Measurements from ENCODE around the gene IPO4.
"Not testable (repeated sequence)": the region's sequence is repeated elsewhere in the genome, so short reads cannot be mapped to it uniquely, and the experiment has no call there.

IPO4 gene

DNA sequence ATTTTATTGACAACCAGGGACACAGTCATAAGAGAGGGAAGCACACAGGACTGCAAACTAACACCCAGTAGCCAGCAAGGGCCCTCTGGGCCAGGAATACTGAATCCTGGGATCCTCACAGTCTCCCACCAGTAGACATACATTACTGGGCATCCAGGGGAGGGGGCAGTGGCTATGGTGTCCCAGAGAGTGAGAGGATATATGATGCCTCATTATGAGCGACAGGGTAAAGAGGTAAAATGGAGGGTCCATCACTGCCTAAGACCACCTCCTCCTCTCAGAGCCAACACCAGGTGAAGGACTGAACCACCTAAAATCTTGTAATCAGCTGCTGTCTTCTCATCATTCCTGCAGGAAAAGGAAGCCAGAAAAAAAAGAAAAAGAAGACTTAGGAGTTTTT, 28.3 kb upstream of the IPO4 start:
- not testable (repeated sequence) for DNase-seq (ENCODE audit: low read depth)

DNA sequence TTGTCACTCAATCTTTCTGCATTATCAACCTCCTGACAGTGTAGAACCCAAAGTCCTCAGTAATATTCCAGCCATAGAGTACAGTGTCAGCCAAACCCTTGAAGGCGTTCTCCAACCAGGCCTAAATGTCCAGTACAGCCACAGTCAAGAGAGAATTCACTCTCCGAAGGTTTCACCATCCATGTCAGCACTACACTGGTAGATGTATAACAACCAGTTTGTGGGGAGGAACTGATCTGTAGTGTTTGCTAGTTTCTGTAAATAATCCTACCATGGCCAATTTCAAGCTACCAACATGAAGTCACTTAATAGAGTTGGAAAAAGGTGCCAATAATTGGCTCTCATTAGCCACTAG, 27.7 kb upstream of the IPO4 start:
- no peak for DNase-seq (ENCODE audit: low read depth)

DNA sequence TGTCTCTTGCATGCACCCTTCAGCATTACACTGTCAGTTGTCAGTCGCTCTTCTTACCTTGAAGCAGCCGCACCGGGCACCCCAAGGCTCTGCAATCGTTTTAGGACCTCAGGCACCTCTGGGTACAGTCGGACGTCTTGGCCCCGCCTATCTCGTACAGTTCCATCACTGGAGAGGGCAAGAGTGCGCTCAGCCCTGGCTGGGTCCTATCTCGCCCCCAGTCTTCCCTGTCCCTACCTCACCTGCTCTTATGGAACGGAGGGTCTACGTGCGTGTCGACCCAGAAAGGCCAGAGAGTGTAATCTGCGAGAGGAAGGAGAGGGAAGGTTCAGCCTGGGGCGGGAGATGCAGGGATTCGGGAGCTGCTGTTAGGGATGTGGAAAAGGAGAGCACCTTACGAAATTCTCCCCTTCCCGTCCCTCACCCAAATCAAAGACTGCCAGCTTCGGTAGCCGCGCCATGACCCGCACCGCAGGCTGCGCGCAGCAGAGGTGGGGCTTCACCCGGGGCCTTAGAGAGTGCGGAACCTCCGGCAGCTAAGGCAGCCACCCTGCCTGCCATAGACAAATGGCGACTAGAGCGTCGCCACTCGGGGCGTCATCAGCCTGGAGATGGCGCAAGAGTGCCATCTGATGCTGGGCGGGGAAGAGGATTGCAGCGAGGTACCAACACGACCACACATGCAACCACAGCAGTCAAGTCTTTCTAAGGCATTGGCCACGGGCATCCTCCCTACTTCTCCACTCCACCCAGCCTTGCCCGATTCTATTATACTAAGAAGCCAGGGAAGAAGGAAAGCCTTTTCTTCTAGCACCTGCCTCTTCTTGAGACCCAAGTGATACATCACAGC, 27.1 kb upstream of the IPO4 start, which contains the start of gene MDP1:
TSS of gene MDP1 (minus strand) at position 572 of the 850 bp plus-strand sequence. CDS start at position 461, 111 bp downstream.
- DNase-seq (ENCODE audit: low read depth), result peak; percentile 75

DNA sequence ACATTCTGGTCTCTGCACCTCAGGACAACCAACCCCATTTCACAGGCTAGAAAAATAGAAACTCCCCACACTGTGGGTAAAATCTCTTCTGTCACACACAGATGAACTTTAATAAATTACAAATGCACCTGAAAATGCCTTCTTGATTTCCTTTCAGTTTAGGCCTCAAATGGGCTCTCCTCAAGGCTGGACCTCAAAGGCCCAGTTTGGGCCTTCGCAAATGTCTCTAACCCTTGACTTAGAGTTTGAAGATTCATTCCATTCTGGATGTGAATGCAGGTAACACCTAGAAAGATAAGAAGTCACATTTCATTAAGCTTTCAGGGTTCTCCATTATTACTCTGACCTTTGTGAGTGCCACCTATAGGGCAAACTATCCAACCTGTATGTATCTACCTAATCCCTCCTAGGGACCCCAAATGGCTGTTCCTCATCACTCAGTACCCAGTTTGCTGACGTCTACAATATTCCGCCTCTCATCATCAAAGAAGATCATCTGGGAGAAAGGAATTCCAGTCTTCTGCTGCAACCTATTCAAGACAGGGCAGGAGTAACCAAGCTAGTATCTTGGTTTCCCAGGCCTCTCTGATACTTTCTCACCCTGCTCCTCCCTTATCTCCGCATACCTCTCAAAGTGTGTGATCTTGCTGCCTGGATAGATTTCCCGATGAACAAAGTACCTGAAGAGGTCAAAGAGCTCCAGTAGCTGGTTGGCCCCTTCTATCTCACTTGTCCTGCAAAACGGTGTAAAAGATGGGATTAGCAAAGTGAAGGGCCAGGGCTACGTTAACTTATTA, 25.4 kb upstream of the IPO4 start:
- DNase-seq (ENCODE audit: low read depth), result no peak

DNA sequence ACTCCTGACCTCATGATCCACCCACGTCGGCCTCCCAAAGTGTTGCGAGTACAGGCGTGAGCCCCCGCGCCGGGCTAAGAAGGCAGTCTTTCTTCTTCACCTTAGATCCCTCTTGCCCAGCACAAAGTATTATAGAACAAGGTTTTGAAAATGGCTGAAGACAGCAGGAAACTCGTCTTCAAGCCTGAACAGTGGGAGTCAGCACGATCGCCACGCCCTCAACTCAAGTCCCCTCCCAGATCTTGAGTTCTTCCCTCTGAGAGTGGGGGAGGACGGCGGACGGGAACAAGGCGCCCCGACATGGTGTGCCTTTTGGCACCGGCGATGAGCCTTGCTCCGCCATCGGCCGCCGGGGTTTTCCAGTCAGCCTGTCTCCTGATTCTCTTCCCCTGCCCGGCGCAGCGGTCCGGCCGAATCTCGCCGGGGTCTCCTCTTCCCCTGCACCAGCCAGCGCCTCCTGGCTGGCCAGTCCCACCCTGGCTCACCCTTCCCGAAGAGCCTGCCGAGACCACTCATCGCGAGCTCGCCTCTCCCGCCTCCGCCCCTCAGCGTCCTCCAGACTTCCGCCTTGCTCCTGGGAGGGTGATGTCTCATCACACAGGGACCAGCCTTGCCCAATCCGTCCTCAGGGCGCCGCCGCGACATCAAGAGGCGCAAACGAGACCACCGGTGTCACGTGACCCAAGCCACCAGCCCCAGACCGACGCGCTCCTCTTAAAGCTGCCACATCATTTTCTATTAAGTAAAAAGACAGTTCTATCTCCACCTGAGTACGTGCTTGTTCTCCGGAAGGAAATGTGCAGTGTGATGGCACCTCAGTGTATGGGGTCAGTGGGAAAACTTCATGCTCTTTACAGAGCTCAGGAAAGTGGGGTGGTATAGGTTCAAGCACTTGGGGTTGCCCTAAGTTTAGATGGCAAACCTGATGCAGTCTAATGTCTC, 24.6 kb upstream of the IPO4 start, which contains the start of gene CHMP4A:
TSS of gene CHMP4A (minus strand) at position 565 of the 942 bp plus-strand sequence. CDS start at position 516, 49 bp downstream.
- peak; percentile 92 for DNase-seq (ENCODE audit: low read depth)

DNA sequence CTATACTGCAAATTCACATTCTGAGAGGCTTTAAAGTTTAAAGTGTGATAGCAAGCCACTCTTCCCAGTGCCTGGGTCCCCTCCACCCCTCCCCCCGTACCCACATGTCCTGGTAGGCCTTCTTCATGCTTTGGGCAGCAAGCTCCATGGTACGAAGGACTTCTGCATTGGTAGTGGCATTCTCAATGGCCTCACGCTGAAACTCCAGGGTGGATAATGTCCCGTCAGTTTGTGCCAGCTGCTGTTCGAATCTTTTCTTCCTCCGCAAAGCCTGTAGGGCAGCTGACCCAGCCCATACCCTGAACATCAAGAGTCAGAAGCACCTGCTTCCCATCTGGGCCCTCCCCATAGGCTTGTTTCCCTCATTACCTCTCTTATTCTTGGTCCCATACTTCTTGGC, 22.7 kb upstream of the IPO4 start:
- DNase-seq (ENCODE audit: low read depth), result no peak

DNA sequence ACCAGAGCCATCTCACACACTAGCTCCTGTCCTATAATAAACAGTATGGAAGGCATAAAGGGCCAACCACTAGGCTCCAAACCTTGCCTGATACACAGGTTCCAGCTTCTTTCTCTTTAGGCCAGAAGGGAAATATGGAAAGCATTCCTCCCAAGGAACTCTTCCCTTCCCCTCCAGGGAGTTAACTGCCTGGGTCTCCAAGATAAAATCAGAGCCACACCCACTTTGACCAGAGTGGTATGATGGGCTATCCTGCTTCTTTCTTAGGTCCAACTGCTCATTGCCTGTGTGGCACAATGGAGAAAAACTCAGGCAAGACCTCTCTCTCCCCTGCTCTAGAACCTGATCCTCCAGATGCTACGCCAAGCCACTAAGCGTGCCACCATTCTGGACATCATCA, 19.0 kb upstream of the IPO4 start:
- DNase-seq (ENCODE audit: low read depth), result no peak

DNA sequence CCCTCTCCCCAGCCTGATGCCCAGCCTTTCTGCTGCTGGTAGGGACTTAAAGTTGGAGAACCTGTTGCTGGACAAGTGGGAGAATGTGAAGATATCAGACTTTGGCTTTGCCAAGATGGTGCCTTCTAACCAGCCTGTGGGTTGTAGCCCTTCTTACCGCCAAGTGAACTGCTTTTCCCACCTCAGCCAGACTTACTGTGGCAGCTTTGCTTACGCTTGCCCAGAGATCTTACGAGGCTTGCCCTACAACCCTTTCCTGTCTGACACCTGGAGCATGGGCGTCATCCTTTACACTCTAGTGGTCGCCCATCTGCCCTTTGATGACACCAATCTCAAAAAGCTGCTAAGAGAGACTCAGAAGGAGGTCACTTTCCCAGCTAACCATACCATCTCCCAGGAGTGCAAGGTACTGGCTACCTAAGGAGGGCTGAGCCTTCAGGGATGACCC, 18.5 kb upstream of the IPO4 start:
- DNase-seq (ENCODE audit: low read depth), result no peak

DNA sequence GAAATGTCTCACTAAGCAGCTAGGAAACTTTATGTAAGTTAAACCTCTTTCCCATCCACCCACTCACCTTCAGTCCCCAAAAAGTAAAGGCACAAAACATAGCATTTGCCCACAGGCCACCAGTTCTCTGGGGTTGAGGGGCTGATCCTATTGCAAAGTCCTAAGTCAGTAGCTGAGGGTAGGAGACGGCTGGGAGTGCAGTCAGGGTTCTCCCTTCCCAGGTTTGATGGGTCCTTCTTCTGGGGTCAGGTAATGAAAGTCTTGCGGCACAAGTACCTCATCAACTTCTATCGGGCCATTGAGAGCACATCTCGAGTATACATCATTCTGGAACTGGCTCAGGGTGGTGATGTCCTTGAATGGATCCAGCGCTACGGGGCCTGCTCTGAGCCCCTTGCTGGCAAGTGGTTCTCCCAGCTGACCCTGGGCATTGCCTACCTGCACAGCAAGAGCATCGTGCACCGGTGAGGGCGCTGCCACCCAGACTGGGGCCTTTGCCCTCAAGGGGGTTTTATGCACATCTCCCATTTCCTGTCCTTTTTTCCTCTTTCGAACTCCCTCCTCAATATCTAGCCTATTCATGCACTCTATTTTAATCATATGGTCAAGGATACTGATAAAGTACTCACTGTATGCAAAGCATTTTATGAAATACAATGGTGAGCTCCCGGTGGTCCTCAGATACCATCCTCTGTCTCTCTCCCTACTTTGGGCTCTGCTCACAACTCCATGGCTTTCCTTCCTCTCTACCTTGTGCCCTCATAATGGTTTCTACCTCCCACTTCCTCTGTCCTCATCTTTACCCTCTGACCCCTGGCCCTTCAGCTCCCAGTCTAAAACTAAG, 17.9 kb upstream of the IPO4 start:
- DNase-seq (ENCODE audit: low read depth), result no peak

DNA sequence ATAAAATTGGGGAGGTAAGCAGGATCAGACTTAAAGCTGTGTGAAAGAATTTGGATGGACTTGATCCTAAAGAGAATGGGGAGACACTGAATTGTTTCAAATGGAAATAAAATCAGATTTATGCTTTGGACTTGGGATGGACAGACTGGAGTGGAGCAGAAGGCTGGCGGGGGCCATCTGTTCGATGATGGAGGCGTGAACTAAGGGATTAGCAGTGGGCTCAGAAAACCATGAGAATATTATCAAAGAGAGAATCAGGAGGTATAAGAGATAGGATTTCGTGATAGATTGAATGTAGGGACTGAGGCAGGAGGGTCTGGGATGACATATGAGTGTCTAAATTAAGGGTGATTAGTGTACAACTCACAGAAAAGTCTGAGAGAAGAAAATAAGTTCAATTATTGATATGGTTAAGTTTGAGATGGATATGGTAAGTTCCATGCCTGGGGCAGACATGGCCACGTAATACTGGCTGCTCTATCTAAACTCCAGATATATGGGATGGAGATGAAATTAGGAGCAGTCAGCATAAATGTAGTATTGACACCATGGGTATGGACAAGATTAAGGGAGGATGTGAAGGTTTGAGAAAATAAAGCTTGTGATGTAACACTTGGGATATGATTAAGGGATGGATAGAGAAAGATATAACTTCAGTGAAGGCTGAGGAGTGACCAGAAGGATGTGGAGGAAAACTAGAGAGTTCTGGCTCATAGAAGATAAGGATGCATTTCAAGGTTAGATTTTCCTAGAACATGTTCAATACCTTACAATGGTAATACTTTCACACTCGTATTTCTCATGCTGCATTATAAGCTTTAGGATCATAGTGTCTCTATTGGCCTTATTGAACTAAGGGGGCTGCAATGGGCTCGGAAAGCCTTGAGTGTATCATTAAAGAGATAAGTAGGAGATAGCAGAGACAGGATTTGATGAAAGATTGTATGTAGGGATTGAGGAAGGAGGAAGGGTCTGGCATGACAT, 15.8 kb upstream of the IPO4 start:
- no peak for DNase-seq (ENCODE audit: low read depth)

DNA sequence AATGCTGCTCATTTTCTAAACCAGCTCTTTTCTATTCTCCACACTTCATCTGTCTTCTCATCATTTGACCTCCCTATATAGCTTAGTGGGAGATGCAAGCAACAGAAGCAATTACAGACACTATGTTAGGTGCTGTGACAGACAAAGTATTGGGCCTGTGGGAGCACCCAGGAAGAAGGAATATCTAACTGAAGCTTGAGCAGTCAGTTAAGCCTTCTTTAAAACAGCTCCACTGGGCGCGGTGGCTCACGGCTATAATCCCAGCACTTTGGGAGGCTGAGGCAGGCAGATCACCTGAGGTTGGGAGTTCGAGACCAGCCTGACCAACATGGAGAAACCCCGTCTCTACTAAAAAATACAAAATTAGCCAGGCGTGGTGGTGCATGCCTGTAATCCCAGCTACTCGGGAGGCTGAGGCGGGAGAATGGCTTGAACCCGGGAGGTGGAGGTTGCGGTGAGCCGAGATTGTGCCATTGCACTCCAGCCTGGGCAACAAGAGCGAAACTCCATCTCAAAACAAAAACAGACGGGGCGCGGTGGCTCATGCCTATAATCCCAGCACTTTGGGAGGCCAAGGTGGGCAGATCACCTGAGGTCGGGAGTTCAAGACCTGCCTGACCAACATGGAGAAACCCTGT, 14.8 kb upstream of the IPO4 start:
- DNase-seq (ENCODE audit: low read depth), result not testable (repeated sequence)

DNA sequence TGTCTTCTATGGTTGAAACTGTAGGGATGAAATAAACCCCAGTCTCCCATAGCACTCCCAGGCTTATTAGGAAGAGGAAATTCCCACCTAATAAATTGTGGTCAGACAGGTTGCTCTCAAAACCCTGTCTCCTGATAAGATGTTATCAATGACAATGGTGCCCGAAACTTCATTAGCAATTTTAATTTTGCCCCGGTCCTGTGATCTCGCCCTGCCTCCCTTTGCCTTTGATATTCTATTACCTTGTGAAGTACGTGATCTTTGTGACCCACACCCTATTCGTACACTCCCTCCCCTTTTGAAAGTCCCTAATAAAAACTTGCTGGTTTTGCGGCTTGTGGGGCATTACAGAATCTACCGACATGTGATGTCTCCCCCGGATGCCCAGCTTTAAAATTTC, 13.9 kb upstream of the IPO4 start:
- DNase-seq (ENCODE audit: low read depth), result not testable (repeated sequence)

DNA sequence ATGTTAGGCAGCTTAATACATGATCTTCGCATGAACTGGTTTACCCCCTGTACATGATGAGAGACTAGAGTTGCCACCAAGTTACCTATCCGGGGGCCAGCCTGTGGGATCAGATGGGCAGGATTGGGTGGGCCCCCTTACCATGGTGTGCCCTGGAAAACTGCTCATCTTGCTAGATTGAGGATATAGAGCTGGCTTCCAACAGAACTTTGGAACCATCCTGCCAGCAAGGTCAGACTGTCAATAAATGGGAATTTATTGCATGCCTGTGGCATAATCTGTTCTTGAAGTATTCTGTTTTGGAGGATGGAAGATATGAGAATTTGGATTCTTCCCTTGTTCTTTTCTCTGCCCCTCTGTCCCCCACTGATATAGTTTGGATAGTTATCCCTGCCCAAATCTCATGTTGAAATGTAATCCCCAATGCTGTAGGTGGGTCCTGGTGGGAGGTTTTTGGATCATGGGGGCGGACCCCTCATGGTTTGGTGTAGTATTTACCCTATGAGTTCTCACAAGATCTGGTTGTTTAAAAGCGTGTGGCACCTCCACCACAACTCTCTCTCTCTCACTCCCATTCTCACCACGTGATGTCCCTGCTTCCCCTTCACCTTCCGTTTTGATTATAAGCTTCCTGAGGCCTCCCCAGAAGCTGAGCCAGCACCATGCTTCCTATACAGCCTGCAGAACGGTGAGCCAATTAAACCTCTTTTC, 10.4 kb upstream of the IPO4 start:
- DNase-seq (ENCODE audit: low read depth), result no peak

DNA sequence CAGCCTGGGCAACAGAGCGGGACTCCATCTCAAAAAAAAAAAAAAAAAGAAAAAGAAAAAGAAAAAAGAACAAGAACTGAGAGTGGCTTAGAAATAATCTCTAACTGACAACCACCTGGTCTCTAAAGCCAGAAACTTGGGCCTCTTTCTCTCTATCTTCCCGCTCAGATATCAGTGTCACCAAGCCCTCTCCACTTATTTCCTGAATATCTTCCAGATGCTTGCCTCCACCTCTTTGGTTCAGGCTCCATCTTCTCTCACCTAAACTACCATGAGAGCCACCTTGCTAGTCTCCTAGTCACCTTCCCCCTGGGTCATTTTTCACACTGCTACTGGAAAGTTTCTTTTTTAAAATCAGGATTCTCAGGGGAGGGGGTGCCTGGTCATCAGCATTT, 8.4 kb upstream of the IPO4 start:
- no peak for DNase-seq (ENCODE audit: low read depth)

DNA sequence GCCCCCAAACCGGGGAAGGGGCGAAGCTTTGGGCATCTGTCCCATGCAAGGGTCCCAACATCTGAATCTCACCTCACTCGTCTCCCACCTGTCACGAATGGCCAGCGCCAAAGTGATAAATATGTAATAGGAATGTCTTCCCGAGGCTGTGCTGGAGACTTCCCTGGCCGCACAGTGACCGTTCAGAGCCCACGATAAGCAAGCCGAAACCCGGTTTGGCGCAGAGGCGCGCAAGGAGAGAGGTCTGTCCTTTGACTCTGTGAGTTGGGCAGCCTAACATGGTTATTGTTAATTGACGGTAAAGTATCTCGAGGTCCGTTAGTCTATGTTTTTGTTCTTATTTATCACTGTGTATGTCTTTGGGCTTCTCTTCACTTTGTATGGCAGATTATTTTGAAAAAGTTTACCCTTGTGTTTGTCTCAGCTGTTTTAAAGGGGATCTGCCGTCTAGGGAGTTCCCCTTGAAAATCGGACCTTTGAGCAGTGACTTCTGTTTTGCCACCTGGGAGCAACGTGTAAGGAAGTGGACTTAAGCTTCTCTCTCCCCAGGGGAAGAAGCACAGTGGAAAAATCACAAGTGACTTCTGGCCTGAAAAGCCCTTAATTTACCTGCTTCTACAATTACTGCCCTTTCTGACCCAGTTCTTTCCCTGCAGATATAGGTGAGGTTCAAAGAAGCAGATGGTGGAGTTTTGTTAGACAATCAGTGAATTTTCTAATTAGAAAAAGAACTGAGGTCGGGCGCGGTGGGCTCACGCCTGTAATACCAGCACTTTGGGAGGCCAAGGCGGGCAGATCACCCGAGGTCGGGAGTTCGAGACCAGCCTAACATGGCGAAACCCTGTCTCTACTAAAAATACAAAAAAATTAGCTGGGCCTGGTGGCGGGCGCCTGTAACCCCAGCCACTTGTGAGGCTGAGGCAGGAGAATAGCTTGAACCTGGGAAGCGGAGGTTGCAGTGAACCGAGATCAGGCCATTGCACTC, 7.7 kb upstream of the IPO4 start:
- DNase-seq (ENCODE audit: low read depth), result no peak

DNA sequence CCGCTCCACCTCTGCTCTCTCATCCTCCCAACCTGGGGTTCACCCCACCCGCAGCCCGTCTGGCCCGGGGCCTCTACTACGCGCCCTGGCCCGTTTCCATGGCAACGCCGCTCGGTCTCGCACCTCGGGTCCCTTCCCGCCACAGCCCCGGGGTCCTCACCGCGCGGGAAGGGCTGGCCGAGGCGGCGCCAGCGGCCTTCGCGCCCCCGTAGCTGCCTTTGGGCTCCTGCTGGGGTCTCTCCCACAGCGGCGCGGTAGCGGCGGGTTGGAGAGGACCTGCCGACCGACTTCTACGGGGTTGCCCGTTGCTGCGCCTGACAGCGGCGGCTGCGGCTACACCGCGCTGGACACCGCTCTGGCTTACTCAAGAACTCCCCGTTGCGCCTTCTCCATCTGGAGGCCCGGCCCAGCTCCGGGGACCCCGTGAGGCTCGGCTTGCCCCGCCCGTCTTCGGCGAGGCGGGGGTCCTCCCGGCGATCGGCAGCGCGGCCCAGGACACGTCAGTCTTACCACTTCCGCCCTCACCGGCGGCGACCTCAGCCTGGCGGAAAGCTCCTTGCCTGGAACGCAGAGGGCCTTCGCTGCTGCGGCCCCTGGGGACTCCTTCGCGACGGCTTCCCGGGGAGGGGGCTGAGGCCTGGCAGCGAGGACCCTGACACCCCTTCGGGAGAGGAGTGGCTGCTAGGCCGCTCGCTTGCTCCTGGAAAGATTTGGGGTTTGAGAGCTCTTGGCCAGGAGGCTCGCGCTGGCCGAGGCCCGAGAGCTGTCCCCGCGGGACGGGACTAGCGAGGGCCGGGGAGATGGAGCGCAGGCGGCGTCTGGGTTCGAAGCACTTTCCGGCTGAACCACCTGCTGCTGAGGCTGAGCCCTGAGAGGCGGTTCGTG, 6.8 kb upstream of the IPO4 start, which contains the start of gene TM9SF1:
TSS of gene TM9SF1 (minus strand) at position 256 of the 885 bp plus-strand sequence. CDS start 422 bp downstream, outside the sequence.
- peak; percentile 80 for DNase-seq (ENCODE audit: low read depth)

Measured in activated T-cell treated with anti-CD3 and anti-CD28 coated beads for 1 hour (primary cell).